ENCODE data around the gene IER2.

DNA sequence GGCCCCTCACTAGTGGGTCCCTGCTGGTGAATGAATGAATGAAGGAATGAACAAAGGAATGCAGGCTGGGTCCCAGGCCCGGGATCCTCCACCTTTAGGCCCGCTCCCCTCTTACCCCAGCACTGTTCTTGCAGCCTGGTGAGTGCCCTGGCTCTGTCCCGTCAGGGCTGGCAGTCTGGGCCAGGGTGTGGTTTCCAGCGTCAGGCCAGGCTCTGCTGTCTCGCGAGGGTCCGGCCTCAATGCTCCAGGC lies 47.9 kb upstream of the IER2 start:
- TF ChIP-seq CTCF (IDR thresholded peaks at IDR 0.05; ENCODE audit: poor library complexity, severe bottlenecking) (no peak), POLR2AphosphoS5 (IDR thresholded peaks at IDR 0.05) (no peak), MXI1 (conservative IDR thresholded peaks at IDR 0.05; ENCODE audit: poor library complexity, severe bottlenecking) (no peak), SMC3 (conservative IDR thresholded peaks at IDR 0.05; ENCODE audit: poor library complexity) (no peak), RAD21 (conservative IDR thresholded peaks at IDR 0.05) (no peak), EP300 (conservative IDR thresholded peaks at IDR 0.05; ENCODE audit: poor library complexity, severe bottlenecking) (no peak)
